GM23248 (cell line): ENCODE measurements around the gene PRAMEF14.
"Not testable (repeated sequence)": the region's sequence is repeated elsewhere in the genome, so short reads cannot be mapped to it uniquely, and the experiment has no call there.

Experiments used
- EZH2 ChIP-seq: fragments of 200-600 bp; sonication (generic); IDR thresholded peaks from 2 replicates; pipeline ENCODE4 v1.6.1; 2018; ENCODE audit warnings: antibody characterized with exemption, mild to moderate bottlenecking; ENCODE audit not compliant: insufficient read depth, poor library complexity, severe bottlenecking
- EZH2phosphoT487 ChIP-seq: fragments of 200-600 bp; sonication (generic); IDR thresholded peaks from 2 replicates; pipeline ENCODE4 v1.6.1; 2018; ENCODE audit warnings: antibody characterized with exemption, moderate library complexity, mild to moderate bottlenecking, low read depth; ENCODE audit not compliant: insufficient read depth

DNA sequence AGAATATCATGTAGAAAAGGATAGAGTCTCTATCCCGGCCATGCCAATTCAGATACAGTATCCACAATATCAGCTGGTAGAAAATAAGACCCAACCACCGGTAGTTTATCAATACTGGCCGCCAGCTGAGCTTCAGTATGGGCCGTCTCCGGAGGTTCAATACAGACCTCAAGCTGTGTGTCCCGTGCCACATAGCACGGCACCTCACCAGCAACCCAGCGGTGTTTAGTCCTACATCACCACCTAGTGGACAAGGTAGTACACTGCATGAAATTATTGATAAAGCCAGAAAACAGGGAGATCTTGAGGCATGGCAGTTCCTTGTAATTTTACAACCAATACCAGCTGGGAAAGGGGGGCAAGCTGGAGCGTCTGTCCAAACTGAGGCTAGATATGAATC lies 7.5 kb upstream of the PRAMEF14 start:
- not testable (repeated sequence) for TF ChIP-seq EZH2, EZH2phosphoT487
